Measurements from ENCODE around the gene FICD. TPM values are rescaled to one million over a fixed set of nuclear protein-coding genes. Genes with fewer than 3 reads are reported as not detected.

The FICD gene
- total and polyA plus RNA-seq, 9 of the 15 experiments (the other 6 are each of a cell fraction or from before 2014, with no cell fraction given), result 0.88 to 4.5 (median 1.9) TPM

GRCh38 chr12:108560752-108561719 lies 46.0 kb downstream of the FICD start, which contains the start of gene SART3 (continued):
- no peak for TF ChIP-seq DMBX1 (CRISPR knock-in tag; IDR thresholded peaks at IDR 0.05; ENCODE audit: borderline replicate concordance)
- peak; percentile 92 for TF ChIP-seq SPI1 (IDR thresholded peaks at IDR 0.05; ENCODE audit: borderline replicate concordance, low read depth, low read length)
- no peak for TF ChIP-seq ZNF146 (CRISPR knock-in tag; IDR thresholded peaks at IDR 0.05; ENCODE audit: unreplicated experiment)
- 0 out of 6 replicates have a peak, but pooled peaks of 1 of the 3 experiments have one; percentile 1 for TF ChIP-seq CTCF (IDR thresholded peaks at IDR 0.05 in 2 of 3, conservative IDR thresholded peaks at IDR 0.05 in 1 of 3; ENCODE audit: insufficient read depth in 2 of 3, low read depth in 1 of 3, low read length in 3 of 3)
- no peak for TF ChIP-seq CREB3L1 (IDR thresholded peaks at IDR 0.05; ENCODE audit: borderline replicate concordance, low read depth)
- TF ChIP-seq MCM7 (IDR thresholded peaks at IDR 0.05), result no peak
- no peak for TF ChIP-seq ETS2 (tag; IDR thresholded peaks at IDR 0.05; ENCODE audit: borderline replicate concordance, poor library complexity, severe bottlenecking)
- no peak for TF ChIP-seq FOXJ2 (tag; IDR thresholded peaks at IDR 0.05)
- no peak for TF ChIP-seq RUNX1 (IDR thresholded peaks at IDR 0.05; ENCODE audit: low read depth)
- peak; percentile 27; the same call in 1 of the 2 replicates for TF ChIP-seq CHAMP1 (IDR thresholded peaks at IDR 0.05)
- TF ChIP-seq GTF2B (IDR thresholded peaks at IDR 0.05; ENCODE audit: extremely low read depth, insufficient read length), result no peak
- TF ChIP-seq MTA2 (IDR thresholded peaks at IDR 0.05; ENCODE audit: low read depth), result 0 out of 2 replicates have a peak, but pooled peaks have one; percentile 11
- 0 out of 2 replicates have a peak, but pooled peaks have one; percentile 19 for TF ChIP-seq MXI1 (IDR thresholded peaks at IDR 0.05; ENCODE audit: low read depth, low read length)
- peak; percentile 98 for TF ChIP-seq TAF7 (tag; IDR thresholded peaks at IDR 0.05)
- TF ChIP-seq ARID3A (IDR thresholded peaks at IDR 0.05; ENCODE audit: borderline replicate concordance, low read depth, low read length), result peak; percentile 70

Measured in K562 (cell line).